ENCODE results near the gene TGFA. TPM values are rescaled to one million over a fixed set of nuclear protein-coding genes. Genes with fewer than 3 reads are reported as not detected.

The TGFA gene
- total and polyA plus RNA-seq, 7 experiments from 2014 or later: 0.44 to 3.2 (median 1.9) TPM; not detected in 1

DNA sequence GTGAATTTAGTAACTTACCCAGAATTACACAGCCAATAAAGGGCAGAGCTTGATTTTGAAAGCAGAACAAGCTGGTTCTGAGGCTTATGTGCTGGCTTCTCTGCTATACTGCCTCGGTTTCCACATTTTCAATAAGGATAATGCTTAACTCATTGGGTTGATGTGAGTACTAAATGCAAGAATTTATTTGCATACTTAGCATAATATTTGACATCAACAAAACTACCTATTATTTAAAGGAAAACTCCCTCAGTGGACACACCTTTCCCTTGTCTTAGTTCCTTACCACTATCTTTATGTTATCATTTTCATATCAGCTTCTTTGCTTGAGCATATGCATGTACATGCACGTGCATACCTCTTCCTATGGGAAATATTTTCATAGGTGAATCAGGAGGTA, 3.0 kb upstream of the TGFA start:
- ChIA-PET POLR2A (no interaction called here), CTCF (interaction anchor here (0.6 to 0.7 kb wide), 2 partner anchors 57 to 212 kb away, joined by 3 to 4 read pairs; no protein-coding TSS in a partner anchor)
- Histone ChIP-seq H3K27me3 (ENCODE audit: control insufficient read depth in 2 of 2, insufficient read depth in 2 of 2, low read length in 2 of 2) (no peaks in the 10 kb centered on the region), H3K36me3 (ENCODE audit: control insufficient read depth in 2 of 3, insufficient read depth in 3 of 3, low read length in 3 of 3) (no peaks in the 10 kb centered on the region), H3K27ac (ENCODE audit: low read depth, low read length) (no peak overlapping the region), H3K9me3 (ENCODE audit: control insufficient read depth in 2 of 3, low read length in 3 of 3) (no peaks in the 10 kb centered on the region), H3K4me3 (ENCODE audit: low read length) (no peak overlapping the region), H3K4me1 (ENCODE audit: control insufficient read depth in 2 of 2, insufficient read depth in 2 of 2, low read length in 2 of 2) (peaks cover 14 to 21% of the 10 kb centered on the region in 2 donors)
- H3K9me3 Mint-ChIP-seq: peaks cover 0 to 2% (median 0%) of the 10 kb centered on the region in 11 donors
- DNase-seq (no peak), ATAC-seq (no peak)
- peak overlapping the region in 1 of 10 donors; percentile 30 for H3K4me3 Mint-ChIP-seq
- H3K27me3 Mint-ChIP-seq: peaks cover 0 to 68% (median 10%) of the 10 kb centered on the region in 5 donors
- no peak overlapping the region for H3K27ac Mint-ChIP-seq
- intact Hi-C loops (cut with micrococcal nuclease): loop anchor here in 1 of 2 donors (10.0 kb wide), 1 partner anchor 642 kb away; the partner anchor contains the start of gene MXD1
- peaks cover 15 to 30% (median 24%) of the 10 kb centered on the region in 7 donors for H3K4me1 Mint-ChIP-seq
- no peaks in the 10 kb centered on the region for H3K36me3 Mint-ChIP-seq

DNA sequence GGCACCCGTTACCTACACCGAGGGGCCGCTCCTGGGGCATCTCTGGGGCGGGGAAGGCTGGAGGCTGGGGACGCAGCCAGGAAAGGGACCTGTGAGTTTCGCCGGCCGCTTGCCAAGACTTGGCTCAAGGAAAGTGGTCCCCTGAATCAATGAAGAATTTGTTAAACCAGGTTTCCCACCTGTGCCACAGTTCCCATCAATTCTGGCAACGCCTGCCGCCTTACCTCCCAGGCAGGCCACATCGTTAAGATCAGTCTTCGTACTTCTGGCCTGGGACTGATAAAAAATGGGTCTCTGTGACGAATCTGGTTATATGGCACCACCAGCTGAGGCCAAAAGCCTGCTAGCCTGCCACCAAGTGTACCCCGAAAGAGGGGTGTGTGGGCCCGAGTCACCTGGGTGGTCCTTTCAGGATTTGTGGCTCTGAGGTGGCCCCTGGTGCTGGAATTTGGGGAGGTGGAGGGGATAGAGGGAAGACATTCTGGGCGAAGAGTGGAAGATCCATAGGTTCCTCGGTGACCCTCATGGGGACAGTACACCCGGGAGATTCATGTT, 789 bp upstream of the TGFA start:
- Mint-ChIP-seq H3K27ac (peak overlapping the region in 5 of 9 donors; percentile 46 to 78 (median 65)), H3K4me3 (peak overlapping the region; percentile 56 to 94 (median 80)), H3K4me1 (peaks cover 15 to 37% (median 32%) of the 10 kb centered on the region in 7 donors), H3K27me3 (peaks cover 0 to 78% (median 4%) of the 10 kb centered on the region in 5 donors), H3K9me3 (peaks cover 0 to 1% (median 0%) of the 10 kb centered on the region in 11 donors), H3K36me3 (no peaks in the 10 kb centered on the region)
- H3K4me3 ChIP-seq (ENCODE audit: low read length): peak overlapping the region; percentile 65
- ChIA-PET POLR2A (no interaction called here), CTCF (interaction anchor here (1.6 kb wide), 1 partner anchor 117 kb away, joined by 3 read pairs; no protein-coding TSS in a partner anchor)
- DNase-seq (no peak), ATAC-seq (no peak)
- intact Hi-C loops (cut with micrococcal nuclease): loop anchor here (1.0 to 10.0 kb wide), 9 partner anchors 62 to 640 kb away; partner anchors contain the start of genes ADD2 (in 1 of the 2), FAM136A (in 1 of the 2), MXD1 (in 1 of the 2) and NAGK (in 1 of the 2)
- peak overlapping the region; percentile 39 for H3K27ac ChIP-seq (ENCODE audit: low read depth, low read length)
- no peaks in the 10 kb centered on the region for H3K9me3 ChIP-seq (ENCODE audit: control insufficient read depth in 2 of 3, low read length in 3 of 3)
- H3K27me3 ChIP-seq (ENCODE audit: control insufficient read depth in 2 of 2, insufficient read depth in 2 of 2, low read length in 2 of 2): no peaks in the 10 kb centered on the region
- no peaks in the 10 kb centered on the region for H3K36me3 ChIP-seq (ENCODE audit: control insufficient read depth in 2 of 3, insufficient read depth in 3 of 3, low read length in 3 of 3)
- peaks cover 14 to 21% of the 10 kb centered on the region in 2 donors for H3K4me1 ChIP-seq (ENCODE audit: control insufficient read depth in 2 of 2, insufficient read depth in 2 of 2, low read length in 2 of 2)

DNA sequence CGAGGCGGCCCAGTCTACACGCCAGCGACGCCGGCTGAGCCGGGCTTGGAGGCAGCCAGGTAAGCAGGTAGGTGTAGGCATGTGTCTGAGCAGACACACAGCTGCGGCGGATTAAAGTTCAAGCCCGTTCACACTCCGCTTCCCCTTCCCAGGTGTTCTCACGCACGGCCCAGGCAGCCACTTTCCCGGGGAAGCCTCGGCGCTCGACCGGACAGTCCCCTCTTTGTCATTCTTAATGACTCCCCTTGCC, 367 bp downstream of the TGFA start:
- POLR2A ChIA-PET: interaction anchor here (0.6 to 0.9 kb wide), 2 partner anchors 16 to 290 kb away, joined by 3 read pairs; no protein-coding TSS in a partner anchor
- H3K36me3 ChIP-seq (ENCODE audit: control insufficient read depth in 2 of 3, insufficient read depth in 3 of 3, low read length in 3 of 3): no peaks in the 10 kb centered on the region
- intact Hi-C loops (cut with micrococcal nuclease): loop anchor here (1.0 to 10.0 kb wide), 7 partner anchors 94 to 638 kb away; partner anchors contain the start of genes ADD2 (in 1 of the 2), MXD1 (in 1 of the 2) and NAGK (in 1 of the 2)
- Mint-ChIP-seq H3K9me3 (no peaks in the 10 kb centered on the region), H3K4me1 (peaks cover 15 to 37% (median 32%) of the 10 kb centered on the region in 7 donors), H3K36me3 (no peaks in the 10 kb centered on the region), H3K27me3 (peaks cover 0 to 78% (median under 1%) of the 10 kb centered on the region in 5 donors), H3K4me3 (peak overlapping the region; percentile 79 to 96 (median 90)), H3K27ac (peak overlapping the region in 8 of 9 donors; percentile 63 to 89 (median 78))
- peak; percentile 51 for ATAC-seq
- H3K9me3 ChIP-seq (ENCODE audit: control insufficient read depth in 2 of 3, low read length in 3 of 3): no peaks in the 10 kb centered on the region
- H3K27me3 ChIP-seq (ENCODE audit: control insufficient read depth in 2 of 2, insufficient read depth in 2 of 2, low read length in 2 of 2): no peaks in the 10 kb centered on the region
- CTCF ChIA-PET: interaction anchor here (0.6 to 2.5 kb wide), 3 partner anchors 65 to 249 kb away, joined by 3 to 12 read pairs (median 5); no protein-coding TSS in a partner anchor
- peak overlapping the region; percentile 65 for H3K4me3 ChIP-seq (ENCODE audit: low read length)
- peak overlapping the region; percentile 60 for H3K27ac ChIP-seq (ENCODE audit: low read depth, low read length)
- peaks cover 14 to 21% of the 10 kb centered on the region in 2 donors for H3K4me1 ChIP-seq (ENCODE audit: control insufficient read depth in 2 of 2, insufficient read depth in 2 of 2, low read length in 2 of 2)
- peak in 5 of 9 donors; percentile 35 to 56 (median 50) for DNase-seq

DNA sequence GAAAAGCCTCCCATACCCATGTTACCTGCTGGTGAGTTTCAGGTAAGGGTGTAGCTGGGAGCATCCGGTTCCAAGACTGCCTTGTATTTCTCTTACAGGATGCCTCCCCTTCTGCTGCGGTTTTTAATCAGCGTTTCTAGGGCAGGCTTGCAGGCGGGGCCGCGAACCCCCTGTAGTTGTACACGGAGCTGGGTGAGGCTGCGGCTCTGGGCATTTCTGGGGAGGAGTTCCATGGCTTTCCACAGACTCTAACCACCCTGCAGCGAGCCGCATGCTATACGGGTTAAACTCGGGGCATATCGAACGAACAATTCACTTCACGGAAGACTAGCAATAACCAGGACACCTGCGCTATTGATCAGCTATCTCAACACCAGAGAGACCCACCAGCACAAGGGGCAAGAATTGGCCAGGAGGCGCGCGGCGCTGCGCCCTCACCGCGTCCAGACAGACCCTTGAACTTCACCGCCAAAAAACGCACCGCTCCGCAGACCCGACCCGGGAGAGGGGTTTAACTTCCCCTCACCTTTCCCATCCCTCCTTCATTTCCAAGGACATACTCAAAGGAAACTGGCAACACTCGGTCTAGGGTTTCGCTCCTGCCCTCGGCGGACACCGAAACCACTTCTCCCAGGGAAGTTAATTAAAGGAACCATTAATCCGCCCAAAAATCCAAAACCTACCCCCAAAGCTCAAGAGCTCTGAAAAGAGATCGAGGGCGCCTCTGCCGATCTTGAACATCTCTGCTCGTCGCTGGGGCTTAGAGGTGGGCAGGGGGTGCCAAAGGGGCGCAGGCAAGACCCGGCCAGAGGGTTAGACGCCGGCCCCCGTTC, 909 bp downstream of the TGFA start:
- Histone ChIP-seq H3K4me1 (ENCODE audit: control insufficient read depth in 2 of 2, insufficient read depth in 2 of 2, low read length in 2 of 2) (peaks cover 14 to 21% of the 10 kb centered on the region in 2 donors), H3K27ac (ENCODE audit: low read depth, low read length) (peak overlapping the region; percentile 60), H3K4me3 (ENCODE audit: low read length) (peak overlapping the region; percentile 65), H3K27me3 (ENCODE audit: control insufficient read depth in 2 of 2, insufficient read depth in 2 of 2, low read length in 2 of 2) (no peaks in the 10 kb centered on the region), H3K36me3 (ENCODE audit: control insufficient read depth in 2 of 3, insufficient read depth in 3 of 3, low read length in 3 of 3) (no peaks in the 10 kb centered on the region), H3K9me3 (ENCODE audit: control insufficient read depth in 2 of 3, low read length in 3 of 3) (no peaks in the 10 kb centered on the region)
- Mint-ChIP-seq H3K4me3 (peak overlapping the region; percentile 79 to 96 (median 90)), H3K36me3 (no peaks in the 10 kb centered on the region), H3K27me3 (peaks cover 0 to 73% (median 0%) of the 10 kb centered on the region in 5 donors), H3K4me1 (peaks cover 15 to 37% (median 32%) of the 10 kb centered on the region in 7 donors), H3K27ac (peak overlapping the region; percentile 46 to 89 (median 79)), H3K9me3 (no peaks in the 10 kb centered on the region)
- ChIA-PET CTCF (interaction anchor here (0.6 to 2.5 kb wide), 7 partner anchors 65 to 250 kb away, joined by 3 to 12 read pairs (median 4); partner anchors contain the start of gene ADD2), POLR2A (interaction anchor here (0.6 to 0.9 kb wide), 2 partner anchors 15 to 290 kb away, joined by 3 read pairs; no protein-coding TSS in a partner anchor)
- peak in 7 of 9 donors; percentile 2 to 28 (median 15) for DNase-seq
- intact Hi-C loops (cut with micrococcal nuclease): loop anchor here (1.0 to 10.0 kb wide), 8 partner anchors 95 to 638 kb away; partner anchors contain the start of genes ADD2 (in 1 of the 2), MXD1 (in 1 of the 2) and NAGK (in 1 of the 2)
- no peak for ATAC-seq

DNA sequence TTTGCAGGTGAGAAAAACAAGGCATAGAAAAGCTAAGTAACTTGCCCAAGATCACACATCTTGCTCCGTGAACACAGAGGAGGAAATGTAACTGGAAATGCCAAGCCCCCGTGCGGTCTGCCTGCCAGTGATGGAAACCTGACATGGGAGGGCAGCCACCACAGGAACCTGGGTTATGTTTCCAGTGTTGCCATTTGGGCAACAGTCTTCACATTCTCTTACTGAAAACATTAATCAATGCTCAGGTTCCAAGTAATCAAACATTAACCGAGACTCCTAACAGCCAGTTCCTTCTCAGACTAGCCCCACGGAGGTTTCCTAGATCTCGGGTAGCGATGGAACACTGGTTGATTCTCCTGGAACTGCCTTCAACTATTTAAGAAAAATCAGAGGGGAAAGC, 2.5 kb downstream of the TGFA start:
- H3K27me3 ChIP-seq (ENCODE audit: control insufficient read depth in 2 of 2, insufficient read depth in 2 of 2, low read length in 2 of 2): no peaks in the 10 kb centered on the region
- no peaks in the 10 kb centered on the region for H3K36me3 ChIP-seq (ENCODE audit: control insufficient read depth in 2 of 3, insufficient read depth in 3 of 3, low read length in 3 of 3)
- no peak overlapping the region for H3K27ac ChIP-seq (ENCODE audit: low read depth, low read length)
- Mint-ChIP-seq H3K4me1 (peaks cover 15 to 37% (median 32%) of the 10 kb centered on the region in 7 donors), H3K36me3 (no peaks in the 10 kb centered on the region), H3K4me3 (peak overlapping the region in 2 of 10 donors; percentile 19 to 37), H3K9me3 (no peaks in the 10 kb centered on the region), H3K27me3 (peaks cover 0 to 60% (median 0%) of the 10 kb centered on the region in 5 donors), H3K27ac (peak overlapping the region in 6 of 9 donors; percentile 8 to 57 (median 44))
- no peaks in the 10 kb centered on the region for H3K9me3 ChIP-seq (ENCODE audit: control insufficient read depth in 2 of 3, low read length in 3 of 3)
- CTCF ChIA-PET: interaction anchor here (0.6 to 2.5 kb wide), 3 partner anchors 67 to 210 kb away, joined by 3 to 12 read pairs (median 4); no protein-coding TSS in a partner anchor
- intact Hi-C loops (cut with micrococcal nuclease): loop anchor here (5.0 to 10.0 kb wide), 5 partner anchors 96 to 636 kb away; partner anchors contain the start of genes ADD2 (in 1 of the 2), MXD1 (in 1 of the 2) and NAGK (in 1 of the 2)
- H3K4me1 ChIP-seq (ENCODE audit: control insufficient read depth in 2 of 2, insufficient read depth in 2 of 2, low read length in 2 of 2): peaks cover 14 to 21% of the 10 kb centered on the region in 2 donors
- POLR2A ChIA-PET: interaction anchor here (0.6 kb wide), 2 partner anchors 42 to 257 kb away, joined by 3 to 5 read pairs; partner anchors contain the start of gene SNRPG
- DNase-seq: no peak
- H3K4me3 ChIP-seq (ENCODE audit: low read length): no peak overlapping the region
- no peak for ATAC-seq

DNA sequence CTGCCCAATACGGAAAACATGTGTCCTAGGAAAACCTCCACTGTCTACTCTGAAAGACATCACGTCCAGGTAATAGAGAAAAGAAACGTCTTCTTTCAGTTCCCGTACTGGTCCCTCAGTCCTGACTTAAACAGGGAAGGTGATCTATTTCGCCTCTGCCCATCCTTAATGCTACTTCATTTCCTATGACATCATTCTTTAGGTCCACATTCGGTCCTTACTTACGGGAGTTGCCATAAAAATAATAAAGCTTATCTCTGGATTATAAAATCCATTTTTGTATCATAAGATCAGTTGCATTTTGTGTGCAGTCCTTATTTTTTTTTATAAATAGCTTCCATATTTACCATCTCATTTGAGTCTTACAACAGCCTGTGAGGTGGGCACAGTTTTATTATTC, 3.7 kb downstream of the TGFA start:
- Histone ChIP-seq H3K27ac (ENCODE audit: low read depth, low read length) (no peak overlapping the region), H3K27me3 (ENCODE audit: control insufficient read depth in 2 of 2, insufficient read depth in 2 of 2, low read length in 2 of 2) (no peaks in the 10 kb centered on the region), H3K4me1 (ENCODE audit: control insufficient read depth in 2 of 2, insufficient read depth in 2 of 2, low read length in 2 of 2) (peaks cover 13 to 17% of the 10 kb centered on the region in 2 donors), H3K9me3 (ENCODE audit: control insufficient read depth in 2 of 3, low read length in 3 of 3) (no peaks in the 10 kb centered on the region), H3K36me3 (ENCODE audit: control insufficient read depth in 2 of 3, insufficient read depth in 3 of 3, low read length in 3 of 3) (no peaks in the 10 kb centered on the region), H3K4me3 (ENCODE audit: low read length) (no peak overlapping the region)
- Mint-ChIP-seq H3K9me3 (no peaks in the 10 kb centered on the region), H3K27ac (no peak overlapping the region), H3K36me3 (no peaks in the 10 kb centered on the region), H3K4me1 (peaks cover 15 to 35% (median 29%) of the 10 kb centered on the region in 7 donors), H3K27me3 (peaks cover 0 to 63% (median 0%) of the 10 kb centered on the region in 5 donors), H3K4me3 (no peak overlapping the region)
- CTCF ChIA-PET: no interaction called here
- ATAC-seq: no peak
- intact Hi-C loops (cut with micrococcal nuclease): loop anchor here (5.0 to 10.0 kb wide), 5 partner anchors 97 to 635 kb away; partner anchors contain the start of genes ADD2 (in 1 of the 2), MXD1 (in 1 of the 2) and NAGK (in 1 of the 2)
- DNase-seq: no peak
- POLR2A ChIA-PET: interaction anchor here (0.6 to 0.8 kb wide), 2 partner anchors 1061 to 1670 kb away, joined by 3 to 5 read pairs; no protein-coding TSS in a partner anchor

Data from naive thymus-derived CD4-positive, alpha-beta T cell (primary cell).